Cardiac muscle cell (in vitro differentiated cells and primary cell): ENCODE measurements around the gene SYTL1. TPM values are rescaled to one million over a fixed set of nuclear protein-coding genes. Genes with fewer than 3 reads are reported as not detected.

Experiments used
- DNase-seq, 2 donors: peaks; one replicate each; pipeline versions ENCODE4 v3.0.0 to v3.0.0-alpha.2; 2010 to 2017; ENCODE audit warnings: low read depth in 1 of 2, low spot score in 1 of 2
- H3K27ac ChIP-seq: fragments of 200-600 bp; sonication (generic); 2 replicates; pipeline ENCODE4 v1.5.1; 2016
- H3K27me3 ChIP-seq: fragments of 200-600 bp; sonication (generic); 2 replicates; pipeline ENCODE4 v1.6.0; 2016; ENCODE audit warnings: control low read depth
- H3K36me3 ChIP-seq: fragments of 200-600 bp; sonication (generic); 2 replicates; pipeline ENCODE4 v1.5.1; 2016; ENCODE audit warnings: control low read depth
- H3K4me1 ChIP-seq: fragments of 200-600 bp; sonication (generic); 2 replicates; pipeline ENCODE4 v1.8.1; 2017; ENCODE audit warnings: low read depth, mild to moderate bottlenecking, mixed run types
- H3K4me3 ChIP-seq: fragments of 200-600 bp; sonication (generic); 2 replicates; pipeline ENCODE4 v1.5.1; 2016; ENCODE audit warnings: mild to moderate bottlenecking
- H3K9me3 ChIP-seq: fragments of 200-600 bp; sonication (generic); 2 replicates; pipeline ENCODE4 v1.5.1; 2017; ENCODE audit warnings: low read depth, mild to moderate bottlenecking, control low read depth
- polyA plus RNA-seq: library from polyadenylated mRNA; unstranded; fragments of >200 nt; fragmentation: Nextera tagmentation; extraction: Ambion mirVana; gene quantifications from 2 replicates; pipeline ENCODE4 v1.2.1, GENCODE V29; 2016
- total RNA-seq: library from RNA; depleted of rRNA; stranded (reverse); fragments of >200 nt; gene quantifications from 2 replicates; pipeline ENCODE4 v1.2.3, GENCODE V29; 2016
- TF ChIP-seq, protein P1 (sequence below): IDR thresholded peaks from 2 replicates; pipeline ENCODE4 v1.5.1; 2012; ENCODE audit warnings: low read depth, mild to moderate bottlenecking, low read length

SYTL1 gene
- total and polyA plus RNA-seq, 2 experiments from 2014 or later = 14.7 to 44.1 TPM

DNA sequence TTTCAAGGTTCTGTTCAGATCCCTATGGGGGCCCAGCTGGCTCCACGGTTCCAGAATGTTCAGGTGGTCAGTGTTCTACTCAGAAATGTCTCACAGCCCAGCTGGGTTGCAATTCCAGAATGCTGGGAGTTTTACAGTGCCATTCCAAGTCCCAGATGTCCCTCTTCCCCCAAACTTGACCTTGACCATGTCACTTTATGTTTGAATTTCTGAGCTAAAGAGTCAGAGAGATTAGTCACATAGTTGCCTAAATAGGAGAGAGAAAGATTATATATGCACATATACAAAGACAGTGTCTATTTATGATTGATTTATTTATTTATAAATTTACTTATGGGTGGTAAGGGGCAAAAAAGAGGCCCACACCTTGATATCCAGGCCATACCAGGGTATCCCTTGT is 53.1 kb downstream of the SYTL1 start:
- Histone ChIP-seq H3K27ac (no peak overlapping the region), H3K9me3 (no peaks in the 10 kb centered on the region)
- no peak for DNase-seq

DNA sequence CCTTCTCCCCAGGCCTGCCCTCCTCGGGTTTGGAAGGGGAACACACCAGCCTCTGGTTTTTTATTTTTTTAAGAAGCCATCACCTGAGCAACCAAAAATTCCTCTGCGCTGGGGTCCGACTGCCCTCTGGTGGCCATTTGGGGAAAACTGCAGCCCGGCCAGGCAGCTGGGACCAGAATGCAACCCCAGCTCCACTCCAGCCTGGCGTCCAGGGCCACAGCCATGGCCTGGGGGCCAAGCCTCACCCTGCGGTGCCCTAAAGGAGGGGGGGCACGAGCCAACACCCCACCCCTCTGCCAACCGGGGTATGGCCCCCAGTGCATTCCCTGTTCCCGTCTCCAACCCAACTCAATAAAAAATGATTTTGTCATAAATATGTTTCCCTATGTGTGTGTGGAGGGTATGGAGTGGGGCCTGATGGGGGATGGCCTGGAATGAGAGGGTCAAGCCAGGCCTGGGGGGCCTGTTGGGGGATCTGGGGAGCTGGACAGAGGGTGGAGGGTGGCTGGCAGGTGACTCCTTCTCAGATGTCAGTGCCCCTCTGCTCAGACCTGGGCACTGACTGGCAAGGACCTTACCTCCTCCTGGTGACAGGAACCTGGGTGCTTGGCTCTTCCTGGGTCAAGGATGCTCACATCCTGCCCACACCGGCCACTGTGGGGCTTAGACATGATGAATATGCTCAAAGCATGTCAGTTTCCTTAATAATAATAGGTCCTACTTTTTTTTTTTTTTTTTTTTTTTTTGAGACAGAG is 53.8 kb downstream of the SYTL1 start:
- TF ChIP-seq, protein P1, sequence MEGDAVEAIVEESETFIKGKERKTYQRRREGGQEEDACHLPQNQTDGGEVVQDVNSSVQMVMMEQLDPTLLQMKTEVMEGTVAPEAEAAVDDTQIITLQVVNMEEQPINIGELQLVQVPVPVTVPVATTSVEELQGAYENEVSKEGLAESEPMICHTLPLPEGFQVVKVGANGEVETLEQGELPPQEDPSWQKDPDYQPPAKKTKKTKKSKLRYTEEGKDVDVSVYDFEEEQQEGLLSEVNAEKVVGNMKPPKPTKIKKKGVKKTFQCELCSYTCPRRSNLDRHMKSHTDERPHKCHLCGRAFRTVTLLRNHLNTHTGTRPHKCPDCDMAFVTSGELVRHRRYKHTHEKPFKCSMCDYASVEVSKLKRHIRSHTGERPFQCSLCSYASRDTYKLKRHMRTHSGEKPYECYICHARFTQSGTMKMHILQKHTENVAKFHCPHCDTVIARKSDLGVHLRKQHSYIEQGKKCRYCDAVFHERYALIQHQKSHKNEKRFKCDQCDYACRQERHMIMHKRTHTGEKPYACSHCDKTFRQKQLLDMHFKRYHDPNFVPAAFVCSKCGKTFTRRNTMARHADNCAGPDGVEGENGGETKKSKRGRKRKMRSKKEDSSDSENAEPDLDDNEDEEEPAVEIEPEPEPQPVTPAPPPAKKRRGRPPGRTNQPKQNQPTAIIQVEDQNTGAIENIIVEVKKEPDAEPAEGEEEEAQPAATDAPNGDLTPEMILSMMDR = peak; percentile 95
- Histone ChIP-seq H3K4me3 (no peak overlapping the region), H3K36me3 (no peaks in the 10 kb centered on the region), H3K4me1 (peaks cover 11% of the 10 kb centered on the region), H3K27ac (no peak overlapping the region), H3K27me3 (no peaks in the 10 kb centered on the region), H3K9me3 (no peaks in the 10 kb centered on the region)
- DNase-seq = peak; percentile 71 to 80

More for the DNA sequence above, 53.1 kb downstream of the SYTL1 start:
- Histone ChIP-seq H3K4me1 (peaks cover 11% of the 10 kb centered on the region), H3K36me3 (no peaks in the 10 kb centered on the region), H3K4me3 (no peak overlapping the region), H3K27me3 (no peaks in the 10 kb centered on the region)
- TF ChIP-seq, protein P1 = no peak

DNA sequence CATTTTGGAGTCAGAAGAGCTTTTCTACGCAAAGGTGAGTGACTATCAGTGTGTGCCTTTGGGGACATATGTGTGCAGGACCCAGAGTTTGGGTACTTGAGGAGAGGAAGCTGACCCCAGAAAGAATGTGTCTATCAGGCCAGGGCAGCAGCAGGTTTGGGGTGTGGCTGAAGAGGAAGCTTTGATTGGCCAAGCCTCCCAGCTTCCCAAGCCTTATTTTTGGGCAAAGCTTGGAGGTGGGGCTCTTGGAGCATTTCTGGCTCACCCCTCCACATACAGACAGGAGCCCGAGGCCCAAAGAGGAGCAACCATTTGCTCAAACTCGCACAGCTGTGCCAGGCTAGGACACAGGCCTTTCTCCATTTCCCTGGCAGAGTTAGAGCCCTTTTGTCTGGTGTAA is 55.3 kb downstream of the SYTL1 start:
- Histone ChIP-seq H3K4me3 (no peak overlapping the region), H3K4me1 (peaks cover 11% of the 10 kb centered on the region), H3K27ac (no peak overlapping the region), H3K27me3 (no peaks in the 10 kb centered on the region), H3K9me3 (no peaks in the 10 kb centered on the region), H3K36me3 (no peaks in the 10 kb centered on the region)
- TF ChIP-seq, protein P1 = no peak
- no peak for DNase-seq

DNA sequence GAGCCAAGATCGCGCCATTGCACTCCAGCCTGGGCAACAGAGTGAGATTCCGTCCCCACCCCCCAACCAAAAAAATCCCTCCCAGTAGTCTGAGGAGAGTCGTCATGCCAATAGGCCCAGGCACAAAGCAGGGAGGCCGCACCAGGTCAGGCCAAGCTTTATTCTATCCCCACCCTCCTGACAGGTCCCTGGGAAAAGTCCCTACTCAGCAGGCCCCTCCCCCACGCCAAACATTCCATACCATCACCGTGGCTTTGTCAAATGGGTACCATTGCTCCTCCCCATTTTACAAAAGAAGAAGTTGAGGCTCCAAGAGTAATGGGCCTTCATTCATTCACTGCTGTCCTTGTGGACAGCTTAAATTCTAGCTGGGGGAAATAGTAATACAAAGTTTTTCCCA is 55.9 kb downstream of the SYTL1 start:
- Histone ChIP-seq H3K4me1 (peaks cover 13% of the 10 kb centered on the region), H3K27ac (no peak overlapping the region), H3K27me3 (no peaks in the 10 kb centered on the region), H3K4me3 (no peak overlapping the region), H3K9me3 (no peaks in the 10 kb centered on the region), H3K36me3 (no peaks in the 10 kb centered on the region)
- DNase-seq = no peak
- TF ChIP-seq, protein P1 = no peak

DNA sequence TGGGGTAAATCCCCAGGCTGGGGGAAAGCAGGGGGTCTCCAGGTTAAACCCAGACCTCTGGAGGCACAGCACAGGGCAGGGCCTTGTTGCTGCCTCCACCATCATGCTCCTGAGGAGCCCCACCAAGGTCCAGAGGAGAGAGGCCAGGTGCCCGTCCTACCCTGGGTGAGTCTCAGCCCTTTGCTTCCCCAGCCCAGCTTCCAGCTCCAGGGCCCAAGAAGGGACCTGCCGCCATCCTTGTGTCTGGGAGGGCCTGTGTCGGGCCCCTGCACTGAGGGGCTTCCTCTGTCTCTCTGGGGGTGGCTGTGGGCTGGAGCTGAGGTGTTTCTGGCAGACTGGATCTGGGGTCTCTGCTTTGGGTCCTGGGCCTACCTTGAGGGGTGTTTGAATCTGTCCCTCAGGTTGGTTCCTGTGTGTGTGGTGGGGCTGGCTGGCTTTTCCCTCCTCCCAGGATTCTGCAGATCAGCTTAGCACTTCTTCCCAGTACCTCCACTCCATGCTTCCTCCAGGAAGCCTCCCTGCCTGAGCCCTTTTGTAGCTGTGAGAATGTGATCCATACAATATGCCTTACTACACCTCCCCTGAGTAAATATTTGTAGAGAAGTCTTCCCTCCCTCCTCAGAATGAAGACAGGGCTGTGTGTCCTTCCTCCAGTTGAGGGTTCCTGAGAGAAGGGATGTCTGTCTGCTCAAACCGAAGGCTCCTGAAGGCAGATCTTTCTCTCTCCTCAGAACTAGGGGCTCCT is 56.8 kb downstream of the SYTL1 start:
- Histone ChIP-seq H3K27me3 (no peaks in the 10 kb centered on the region), H3K27ac (no peak overlapping the region), H3K9me3 (no peaks in the 10 kb centered on the region), H3K4me3 (no peak overlapping the region), H3K36me3 (no peaks in the 10 kb centered on the region), H3K4me1 (peaks cover 21% of the 10 kb centered on the region)
- TF ChIP-seq, protein P1 = no peak
- no peak for DNase-seq
